Activated CD8-positive, alpha-beta memory T cell treated with anti-CD3 and anti-CD28 coated beads, Interleukin-2, amount 10 ng/mL, durations not matched to agents 7 days and 5 days (primary cell): ENCODE data around the gene EFEMP1. TPM values are rescaled to one million over a fixed set of nuclear protein-coding genes. Genes with fewer than 3 reads are reported as not detected.

Source experiments
- ATAC-seq: fragments of 150-1000 bp; cut with Tn5 transposase; one replicate; pipeline ENCODE4 v1.10.0; 2021; ENCODE audit warnings: moderate library complexity
- CTCF ChIA-PET: fragments of 350-600 bp; sonication (Branson Sonifier 250); formaldehyde crosslinking; loops from one replicate; lab custom pipeline; 2021; ENCODE audit warnings: antibody characterized with exemption; lab: Charles Lee
- DNase-seq: peaks from one replicate; pipeline ENCODE4 v3.0.0-alpha.2; 2020
- H3K27ac Mint-ChIP-seq: one replicate; pipeline ENCODE4 v1.8.0; 2021; ENCODE audit warnings: mild to moderate bottlenecking, mixed read lengths
- H3K27me3 Mint-ChIP-seq: one replicate; pipeline ENCODE4 v1.8.0; 2021; ENCODE audit warnings: mixed read lengths
- H3K36me3 Mint-ChIP-seq: one replicate; pipeline ENCODE4 v1.8.0; 2021; ENCODE audit warnings: mild to moderate bottlenecking, mixed read lengths
- H3K4me1 Mint-ChIP-seq: one replicate; pipeline ENCODE4 v1.8.0; 2021; ENCODE audit warnings: mixed read lengths
- H3K4me3 Mint-ChIP-seq: one replicate; pipeline ENCODE4 v1.8.0; 2021; ENCODE audit warnings: mild to moderate bottlenecking, moderate library complexity, mixed read lengths
- H3K9me3 Mint-ChIP-seq: one replicate; pipeline ENCODE4 v1.8.0; 2022; ENCODE audit warnings: low read depth, mixed read lengths
- total RNA-seq, 2 experiments: library from RNA; stranded (reverse); gene quantifications; one replicate each; pipeline ENCODE4 v1.2.3, GENCODE V29; 2021

EFEMP1 gene
- total RNA-seq, 2 experiments from 2014 or later: not detected

DNA sequence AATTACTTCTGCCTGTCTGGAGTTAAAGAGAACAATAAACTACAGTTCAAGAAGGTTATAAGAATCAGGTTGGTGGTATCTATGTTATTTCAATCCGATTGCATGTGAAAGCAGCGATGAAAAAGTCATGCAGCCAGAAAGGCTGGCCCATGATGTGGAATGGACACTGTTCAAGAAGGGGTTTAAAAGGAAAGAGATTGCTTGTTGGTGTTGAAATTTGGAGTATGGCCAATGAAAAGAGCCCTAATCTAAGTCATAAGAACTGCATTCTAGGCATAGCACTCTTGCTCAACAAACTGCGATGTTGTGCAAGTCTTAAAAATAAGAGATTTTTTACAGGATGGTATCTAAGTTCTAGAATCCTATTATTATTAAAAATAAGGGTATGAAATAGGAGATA, 61.3 kb downstream of the EFEMP1 start:
- ATAC-seq (no peak), DNase-seq (no peak)
- CTCF ChIA-PET: no interaction called here
- H3K36me3 Mint-ChIP-seq: no peaks in the 10 kb centered on the region
- no peaks in the 10 kb centered on the region for H3K27me3 Mint-ChIP-seq
- no peak overlapping the region for H3K27ac Mint-ChIP-seq
- H3K4me1 Mint-ChIP-seq: no peaks in the 10 kb centered on the region
- H3K9me3 Mint-ChIP-seq: no peaks in the 10 kb centered on the region
- H3K4me3 Mint-ChIP-seq: no peak overlapping the region

GRCh38 chr2:55861733-55862132, 61.8 kb downstream of the EFEMP1 start:
- CTCF ChIA-PET: no interaction called here
- no peak for DNase-seq
- Mint-ChIP-seq H3K4me1 (no peaks in the 10 kb centered on the region), H3K36me3 (no peaks in the 10 kb centered on the region), H3K9me3 (no peaks in the 10 kb centered on the region), H3K27me3 (no peaks in the 10 kb centered on the region), H3K27ac (no peak overlapping the region), H3K4me3 (no peak overlapping the region)
- no peak for ATAC-seq

GRCh38 chr2:55860832-55861231, 62.8 kb downstream of the EFEMP1 start:
- CTCF ChIA-PET: no interaction called here
- DNase-seq: no peak
- H3K27me3 Mint-ChIP-seq: no peaks in the 10 kb centered on the region

DNA sequence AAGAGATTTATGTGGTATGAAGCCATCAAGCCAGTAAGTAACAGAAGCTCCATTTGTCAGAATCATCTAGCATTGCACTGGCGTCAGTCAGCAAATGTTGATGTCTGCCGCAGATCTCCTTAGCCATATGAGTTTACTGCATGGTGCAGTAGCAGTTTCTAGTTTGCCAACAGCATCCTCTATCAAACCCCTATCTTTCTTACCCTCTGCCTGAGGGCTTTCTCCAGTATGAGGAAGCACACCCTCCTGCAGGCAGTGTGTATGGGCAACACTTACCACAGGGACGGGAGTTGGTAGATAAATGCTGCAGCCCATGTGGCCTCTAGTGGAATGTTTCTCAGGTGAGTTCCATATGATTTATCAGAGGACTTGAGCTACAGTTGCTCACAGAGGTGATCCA, 63.7 kb downstream of the EFEMP1 start:
- DNase-seq: no peak
- no peak for ATAC-seq
- Mint-ChIP-seq H3K27me3 (no peaks in the 10 kb centered on the region), H3K36me3 (no peaks in the 10 kb centered on the region), H3K4me3 (no peak overlapping the region), H3K4me1 (no peaks in the 10 kb centered on the region), H3K9me3 (no peaks in the 10 kb centered on the region), H3K27ac (no peak overlapping the region)
- CTCF ChIA-PET: no interaction called here

More at GRCh38 chr2:55860832-55861231, 62.8 kb downstream of the EFEMP1 start:
- ATAC-seq: no peak
- Mint-ChIP-seq H3K9me3 (no peaks in the 10 kb centered on the region), H3K27ac (no peak overlapping the region), H3K4me1 (no peaks in the 10 kb centered on the region), H3K4me3 (no peak overlapping the region), H3K36me3 (no peaks in the 10 kb centered on the region)

DNA sequence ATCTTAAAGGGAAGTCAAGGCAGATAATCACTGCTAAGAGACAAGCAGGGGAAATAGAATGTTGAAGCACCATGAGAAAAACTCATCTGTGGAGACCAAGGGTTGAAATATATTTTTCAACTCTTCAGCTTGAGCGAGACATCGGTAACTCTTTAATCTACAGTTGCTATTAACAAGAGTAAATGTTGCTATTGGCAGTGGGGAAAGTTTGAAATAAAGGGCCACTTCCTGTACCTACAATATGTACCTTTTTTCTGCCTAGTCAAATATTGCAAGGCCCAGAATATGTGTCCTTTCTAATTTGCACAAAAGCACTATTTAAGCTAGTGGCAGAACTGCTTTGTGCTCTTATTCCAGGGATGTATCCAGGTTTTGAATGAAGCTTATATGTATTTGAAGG, 65.8 kb downstream of the EFEMP1 start:
- no peak overlapping the region for H3K27ac Mint-ChIP-seq
- ATAC-seq: no peak
- no peaks in the 10 kb centered on the region for H3K27me3 Mint-ChIP-seq
- no peaks in the 10 kb centered on the region for H3K4me1 Mint-ChIP-seq
- CTCF ChIA-PET: no interaction called here
- no peaks in the 10 kb centered on the region for H3K9me3 Mint-ChIP-seq
- DNase-seq: no peak
- H3K4me3 Mint-ChIP-seq: no peak overlapping the region
- no peaks in the 10 kb centered on the region for H3K36me3 Mint-ChIP-seq

GRCh38 chr2:55856936-55857335, 66.6 kb downstream of the EFEMP1 start:
- Mint-ChIP-seq H3K36me3 (no peaks in the 10 kb centered on the region), H3K4me1 (no peaks in the 10 kb centered on the region), H3K27ac (no peak overlapping the region), H3K4me3 (no peak overlapping the region), H3K9me3 (no peaks in the 10 kb centered on the region), H3K27me3 (no peaks in the 10 kb centered on the region)
- DNase-seq (no peak), ATAC-seq (no peak)
- CTCF ChIA-PET: no interaction called here

- CTCF ChIA-PET: no interaction called here
- Mint-ChIP-seq H3K9me3 (no peaks in the 10 kb centered on the region), H3K36me3 (no peaks in the 10 kb centered on the region), H3K4me3 (no peak overlapping the region), H3K4me1 (no peaks in the 10 kb centered on the region), H3K27ac (no peak overlapping the region), H3K27me3 (peaks cover 2% of the 10 kb centered on the region)
- ATAC-seq: no peak
- no peak for DNase-seq
Measured at GRCh38 chr2:55848096-55848495, 75.5 kb downstream of the EFEMP1 start.

- no peak for ATAC-seq
- H3K36me3 Mint-ChIP-seq: no peaks in the 10 kb centered on the region
Measured at GRCh38 chr2:55846426-55846825, 77.2 kb downstream of the EFEMP1 start.

GRCh38 chr2:55844986-55845385, 78.6 kb downstream of the EFEMP1 start:
- no peak for DNase-seq
- Mint-ChIP-seq H3K36me3 (no peaks in the 10 kb centered on the region), H3K27ac (no peak overlapping the region), H3K27me3 (no peaks in the 10 kb centered on the region), H3K9me3 (no peaks in the 10 kb centered on the region), H3K4me1 (no peaks in the 10 kb centered on the region), H3K4me3 (no peak overlapping the region)
- no peak for ATAC-seq
- CTCF ChIA-PET: no interaction called here

More at GRCh38 chr2:55846426-55846825, 77.2 kb downstream of the EFEMP1 start:
- CTCF ChIA-PET: no interaction called here
- Mint-ChIP-seq H3K4me3 (no peak overlapping the region), H3K27me3 (no peaks in the 10 kb centered on the region), H3K27ac (no peak overlapping the region), H3K4me1 (no peaks in the 10 kb centered on the region), H3K9me3 (no peaks in the 10 kb centered on the region)
- DNase-seq: no peak

DNA sequence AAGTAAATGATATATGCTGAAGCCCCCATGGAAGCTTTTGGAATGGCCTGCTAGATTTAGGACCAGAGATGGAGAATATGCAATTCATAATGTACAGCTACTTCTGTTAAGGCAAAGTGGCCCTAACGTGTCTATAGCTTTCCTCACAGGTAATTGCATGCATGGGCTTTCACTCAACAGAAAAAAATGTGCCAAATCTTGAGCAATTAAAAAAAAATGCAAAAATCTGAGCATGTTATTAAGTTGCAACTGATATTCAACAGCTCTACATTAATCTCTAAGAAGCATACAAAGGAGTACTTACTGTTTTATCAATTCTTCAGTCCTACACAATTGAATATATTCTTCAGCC, 79.6 kb downstream of the EFEMP1 start:
- CTCF ChIA-PET: no interaction called here
- Mint-ChIP-seq H3K4me1 (no peaks in the 10 kb centered on the region), H3K4me3 (no peak overlapping the region), H3K27me3 (no peaks in the 10 kb centered on the region), H3K9me3 (no peaks in the 10 kb centered on the region), H3K27ac (no peak overlapping the region), H3K36me3 (no peaks in the 10 kb centered on the region)
- DNase-seq (no peak), ATAC-seq (no peak)

DNA sequence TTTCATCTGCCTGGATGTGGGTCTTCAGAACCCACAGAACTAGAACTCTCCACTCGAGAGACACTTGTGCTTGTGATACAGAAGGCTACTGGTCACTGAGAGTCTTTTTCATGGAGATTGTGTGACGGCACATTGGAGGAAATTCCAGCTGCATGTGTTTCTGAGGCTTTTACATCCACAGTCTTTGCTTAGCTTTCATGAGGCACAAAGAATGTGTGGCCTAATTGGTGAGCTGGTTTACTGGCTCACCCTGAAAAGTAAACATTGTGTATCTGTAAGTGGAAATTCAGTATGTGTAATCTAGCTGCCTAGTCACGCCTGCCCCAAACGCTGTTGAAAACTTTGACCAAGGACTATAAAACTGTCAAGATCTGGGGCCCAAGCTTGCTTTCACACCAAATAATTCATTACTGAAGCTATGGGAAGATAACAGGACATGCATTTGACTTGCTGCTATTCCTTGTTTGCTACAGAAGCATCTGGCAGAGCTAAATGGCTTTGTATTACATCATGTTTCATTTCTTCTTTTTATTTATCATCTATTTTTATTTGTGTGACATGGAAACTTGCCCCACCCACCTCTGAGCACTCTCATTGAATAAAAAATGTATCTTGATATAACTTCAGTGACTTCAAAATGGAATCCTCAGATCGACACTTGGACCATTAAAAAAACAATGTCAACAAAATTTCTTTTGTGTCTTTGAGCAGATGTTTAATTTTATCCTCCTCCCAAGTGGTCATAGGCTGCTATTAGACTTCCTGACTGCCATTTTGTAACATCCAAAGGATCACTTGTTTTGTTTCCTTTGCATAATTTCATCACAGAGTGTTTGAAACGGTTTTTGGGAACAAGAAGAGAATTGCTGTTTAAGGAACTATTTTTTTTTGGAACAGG, 80.2 kb downstream of the EFEMP1 start:
- CTCF ChIA-PET: no interaction called here

DNA sequence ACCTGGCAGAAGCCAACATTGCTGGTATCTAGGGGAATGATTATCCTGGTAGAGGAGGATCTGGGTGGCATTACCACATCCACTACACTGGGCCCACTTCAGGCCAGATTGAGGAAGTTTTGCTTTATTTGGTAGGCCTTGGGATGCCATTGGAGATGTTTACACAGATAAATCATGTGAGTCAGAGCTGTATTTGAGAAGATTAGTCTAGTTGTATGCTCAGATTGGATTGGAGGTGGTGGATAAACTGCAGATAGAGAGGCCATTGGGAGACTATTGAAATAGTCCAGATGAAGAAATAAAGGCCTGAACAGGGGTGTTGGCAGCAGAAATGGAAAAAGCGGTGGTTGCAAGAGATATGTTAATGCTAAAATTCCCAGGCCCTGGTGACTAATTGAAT, 81.5 kb downstream of the EFEMP1 start:
- Mint-ChIP-seq H3K4me3 (no peak overlapping the region), H3K36me3 (no peaks in the 10 kb centered on the region), H3K9me3 (no peaks in the 10 kb centered on the region), H3K27me3 (no peaks in the 10 kb centered on the region), H3K4me1 (no peaks in the 10 kb centered on the region), H3K27ac (no peak overlapping the region)
- CTCF ChIA-PET: no interaction called here
- DNase-seq (no peak), ATAC-seq (no peak)

More for the DNA sequence above, 80.2 kb downstream of the EFEMP1 start:
- no peaks in the 10 kb centered on the region for H3K9me3 Mint-ChIP-seq
- no peaks in the 10 kb centered on the region for H3K27me3 Mint-ChIP-seq
- H3K4me1 Mint-ChIP-seq: no peaks in the 10 kb centered on the region
- H3K4me3 Mint-ChIP-seq: no peak overlapping the region
- no peaks in the 10 kb centered on the region for H3K36me3 Mint-ChIP-seq
- no peak overlapping the region for H3K27ac Mint-ChIP-seq
- ATAC-seq (no peak), DNase-seq (no peak)

- DNase-seq: no peak
- no peaks in the 10 kb centered on the region for H3K36me3 Mint-ChIP-seq
- H3K9me3 Mint-ChIP-seq: peaks cover 2% of the 10 kb centered on the region
- ATAC-seq: no peak
- H3K27me3 Mint-ChIP-seq: no peaks in the 10 kb centered on the region
- H3K4me1 Mint-ChIP-seq: no peaks in the 10 kb centered on the region
- H3K4me3 Mint-ChIP-seq: no peak overlapping the region
- H3K27ac Mint-ChIP-seq: no peak overlapping the region
- CTCF ChIA-PET: no interaction called here
Measured at GRCh38 chr2:55840460-55840859, 83.1 kb downstream of the EFEMP1 start.

DNA sequence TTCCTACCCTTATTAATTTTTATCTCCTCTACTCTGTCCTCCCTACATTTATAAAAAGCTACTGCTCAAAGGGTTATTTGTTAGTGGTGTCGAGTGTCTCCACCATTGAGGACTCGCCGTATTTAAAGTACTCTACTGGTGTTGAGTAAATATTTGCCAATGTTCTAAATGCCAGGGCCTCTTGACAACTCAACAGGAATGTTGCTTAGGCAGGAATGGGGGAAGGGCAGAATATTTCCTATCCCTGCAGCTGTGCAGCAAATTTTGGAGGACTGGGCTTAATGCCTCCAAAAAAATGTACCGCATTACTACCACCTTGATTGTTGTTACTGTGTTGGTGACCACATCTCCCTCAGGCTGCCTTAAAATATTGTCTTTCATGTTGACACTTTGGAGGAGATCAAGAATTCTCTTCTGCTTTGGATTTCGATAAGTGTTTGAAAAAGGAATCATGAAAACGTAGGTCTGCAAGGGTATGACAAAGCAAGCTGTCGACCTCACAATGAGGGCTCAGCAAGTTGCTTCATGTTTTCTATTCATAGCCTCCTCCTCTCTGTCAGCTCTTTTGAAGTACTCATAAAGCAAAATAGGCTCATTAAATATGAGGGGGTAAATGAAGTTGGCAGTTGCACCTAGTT, 84.3 kb downstream of the EFEMP1 start:
- no peak overlapping the region for H3K27ac Mint-ChIP-seq
- H3K9me3 Mint-ChIP-seq: peaks cover 2% of the 10 kb centered on the region
- no peaks in the 10 kb centered on the region for H3K36me3 Mint-ChIP-seq
- H3K4me3 Mint-ChIP-seq: no peak overlapping the region
- no peaks in the 10 kb centered on the region for H3K4me1 Mint-ChIP-seq
- DNase-seq (no peak), ATAC-seq (no peak)
- H3K27me3 Mint-ChIP-seq: no peaks in the 10 kb centered on the region
- CTCF ChIA-PET: no interaction called here
